Esophagus muscularis mucosa (tissue), 4 donors: ENCODE measurements around the gene HMOX1. TPM values are rescaled to one million over a fixed set of nuclear protein-coding genes. Genes with fewer than 3 reads are reported as not detected.

Source experiments
- DNase-seq: peaks from one replicate; pipeline ENCODE4 v3.0.0-alpha.2; 2017; ENCODE audit errors: extremely low spot score
- H3K27ac ChIP-seq, 4 donors: fragments of 200-600 bp; sonication (generic); replicated peaks in 1 of 4; 1 replicate in 3 of 4; 2 replicates in 1 of 4; pipeline ENCODE4 v1.5.1; 2016 to 2019; ENCODE audit warnings: mild to moderate bottlenecking in 1 of 4
- H3K27me3 ChIP-seq, 4 donors: fragments of 200-600 bp; sonication (generic); one replicate each; pipeline versions ENCODE4 v1.5.1 to v1.6.0; 2016 to 2019
- H3K36me3 ChIP-seq, 4 donors: fragments of 200-600 bp; sonication (generic); one replicate each; pipeline ENCODE4 v1.5.1; 2016 to 2019
- H3K4me1 ChIP-seq, 4 donors: fragments of 200-600 bp; sonication (generic); one replicate each; pipeline ENCODE4 v1.5.1; 2016 to 2019
- H3K4me3 ChIP-seq, 4 donors: fragments of 200-600 bp; sonication (generic); 1 replicate in 2 of 4; 2 replicates in 2 of 4; pipeline ENCODE4 v1.5.1; 2016 to 2019; ENCODE audit warnings: mild to moderate bottlenecking in 4 of 4, moderate library complexity in 1 of 4
- H3K9me3 ChIP-seq, 4 donors: fragments of 200-600 bp; sonication (generic); 1 replicate in 3 of 4; 2 replicates in 1 of 4; pipeline ENCODE4 v1.5.1; 2016 to 2019
- EP300 ChIP-seq: sonication (generic); formaldehyde crosslinking; IDR thresholded peaks from one replicate; pipeline ENCODE4 v1.6.1; 2017; ENCODE audit warnings: antibody characterized with exemption
- POLR2A ChIP-seq: fragments of 450-650 bp; IDR thresholded peaks from one replicate; pipeline ENCODE4 v1.6.1; 2017; ENCODE audit warnings: antibody characterized with exemption, moderate library complexity, mild to moderate bottlenecking, low read depth
- POLR2AphosphoS5 ChIP-seq, 2 donors: sonication (generic); formaldehyde crosslinking; IDR thresholded peaks; one replicate each; pipeline ENCODE4 v1.6.1; 2017; ENCODE audit warnings: antibody characterized with exemption in 2 of 2
- WGBS: methylation state at CpG from one replicate; pipeline ENCODE4 v1.1.5; 2018; 5-methylcytosine and 5-hydroxymethylcytosine counted together
- intact Hi-C: fragments of 100-400 bp; cut with DNase I; formaldehyde crosslinking; loops from one replicate; pipeline ENCODE4 v1.15.1; 2023
- total RNA-seq, 4 donors: library from RNA; depleted of rRNA; stranded (reverse); fragments of >200 nt; gene quantifications; one replicate each; pipeline versions ENCODE4 v1.1.0 to v1.2.1, GENCODE V29; 2016
- TF ChIP-seq, protein P1 (sequence below), 3 experiments: fragments of 200-600 bp in 2 of 3; fragments of 450-650 bp in 1 of 3; sonication (generic) in 2 of 3; IDR thresholded peaks; one replicate each; pipeline ENCODE4 v1.5.1; 2017 to 2019; ENCODE audit warnings: antibody characterized with exemption in 3 of 3, mild to moderate bottlenecking in 2 of 3, moderate library complexity in 1 of 3

HMOX1 gene
- total RNA-seq, 4 donors from 2014 or later = 8.7 to 603 (median 13.0) TPM

DNA sequence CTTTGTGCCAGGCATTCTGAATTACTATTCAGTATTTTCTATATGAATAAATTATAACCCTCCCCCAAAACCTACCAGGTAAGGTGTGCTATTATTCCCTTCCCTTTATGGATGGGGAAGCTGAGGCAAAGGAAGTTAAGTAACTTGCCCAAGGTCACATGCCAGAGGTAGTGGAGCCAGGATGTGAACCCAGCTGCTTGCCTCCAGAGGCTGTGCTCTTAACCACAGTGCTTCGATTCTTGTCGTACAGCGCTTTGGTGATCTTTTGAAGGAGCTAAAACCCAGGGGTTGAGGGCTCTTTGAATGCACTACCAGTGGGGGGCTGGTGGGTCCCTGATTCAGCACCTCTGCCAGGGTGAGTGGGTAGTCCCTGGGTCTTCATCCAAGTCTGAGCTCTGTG lies 37.8 kb downstream of the HMOX1 start:
- Histone ChIP-seq H3K27ac (no peak overlapping the region), H3K36me3 (peaks cover 54 to 100% (median 96%) of the 10 kb centered on the region in 4 donors), H3K9me3 (no peaks in the 10 kb centered on the region), H3K4me3 (no peak overlapping the region), H3K4me1 (no peaks in the 10 kb centered on the region), H3K27me3 (no peaks in the 10 kb centered on the region)
- no peak for DNase-seq
- intact Hi-C loops = loop anchor here (10.0 kb wide), 1 partner anchor 74 kb away; no protein-coding TSS in a partner anchor
- 100% methylated on average over 3 of the region's 3 CpGs for WGBS
- TF ChIP-seq POLR2AphosphoS5 (IDR thresholded peaks at IDR 0.05) = no peak
- no peak for TF ChIP-seq POLR2A
- TF ChIP-seq, protein P1, sequence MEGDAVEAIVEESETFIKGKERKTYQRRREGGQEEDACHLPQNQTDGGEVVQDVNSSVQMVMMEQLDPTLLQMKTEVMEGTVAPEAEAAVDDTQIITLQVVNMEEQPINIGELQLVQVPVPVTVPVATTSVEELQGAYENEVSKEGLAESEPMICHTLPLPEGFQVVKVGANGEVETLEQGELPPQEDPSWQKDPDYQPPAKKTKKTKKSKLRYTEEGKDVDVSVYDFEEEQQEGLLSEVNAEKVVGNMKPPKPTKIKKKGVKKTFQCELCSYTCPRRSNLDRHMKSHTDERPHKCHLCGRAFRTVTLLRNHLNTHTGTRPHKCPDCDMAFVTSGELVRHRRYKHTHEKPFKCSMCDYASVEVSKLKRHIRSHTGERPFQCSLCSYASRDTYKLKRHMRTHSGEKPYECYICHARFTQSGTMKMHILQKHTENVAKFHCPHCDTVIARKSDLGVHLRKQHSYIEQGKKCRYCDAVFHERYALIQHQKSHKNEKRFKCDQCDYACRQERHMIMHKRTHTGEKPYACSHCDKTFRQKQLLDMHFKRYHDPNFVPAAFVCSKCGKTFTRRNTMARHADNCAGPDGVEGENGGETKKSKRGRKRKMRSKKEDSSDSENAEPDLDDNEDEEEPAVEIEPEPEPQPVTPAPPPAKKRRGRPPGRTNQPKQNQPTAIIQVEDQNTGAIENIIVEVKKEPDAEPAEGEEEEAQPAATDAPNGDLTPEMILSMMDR (IDR thresholded peaks at IDR 0.05) = no peak
- TF ChIP-seq EP300 = no peak

DNA sequence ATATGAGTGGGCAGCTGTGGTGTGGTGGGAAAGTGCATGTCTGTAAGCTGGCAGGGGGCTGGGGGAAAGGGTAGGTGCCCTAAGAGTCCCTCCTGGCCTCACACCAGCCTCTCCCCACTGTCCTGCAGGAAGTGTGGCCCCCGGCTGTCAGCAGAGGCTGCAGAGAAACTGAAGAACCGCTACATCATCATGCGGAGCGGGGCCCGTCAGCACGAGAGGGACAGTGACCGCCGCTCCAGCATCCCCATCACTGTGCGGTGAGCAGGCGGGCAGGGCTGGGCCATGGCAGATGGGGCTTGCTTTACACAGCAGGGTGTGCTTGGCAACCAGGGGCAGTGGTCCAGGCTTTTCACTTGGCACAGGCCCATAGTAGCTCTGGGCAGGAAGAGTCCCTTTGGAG lies 38.9 kb downstream of the HMOX1 start:
- DNase-seq = no peak
- intact Hi-C loops = loop anchor here (10.0 kb wide), 2 partner anchors 75 to 705 kb away; no protein-coding TSS in a partner anchor
- H3K9me3 ChIP-seq = no peaks in the 10 kb centered on the region
- H3K4me3 ChIP-seq = no peak overlapping the region
- no peak overlapping the region for H3K27ac ChIP-seq
- no peaks in the 10 kb centered on the region for H3K27me3 ChIP-seq
- H3K36me3 ChIP-seq = peaks cover 54 to 100% (median 96%) of the 10 kb centered on the region in 4 donors
- no peaks in the 10 kb centered on the region for H3K4me1 ChIP-seq
- 92% methylated on average over 6 of the region's 10 CpGs for WGBS
- no peak for TF ChIP-seq EP300
- no peak for TF ChIP-seq POLR2A
- TF ChIP-seq, protein P1 (IDR thresholded peaks at IDR 0.05) = no peak
- no peak for TF ChIP-seq POLR2AphosphoS5 (IDR thresholded peaks at IDR 0.05)

DNA sequence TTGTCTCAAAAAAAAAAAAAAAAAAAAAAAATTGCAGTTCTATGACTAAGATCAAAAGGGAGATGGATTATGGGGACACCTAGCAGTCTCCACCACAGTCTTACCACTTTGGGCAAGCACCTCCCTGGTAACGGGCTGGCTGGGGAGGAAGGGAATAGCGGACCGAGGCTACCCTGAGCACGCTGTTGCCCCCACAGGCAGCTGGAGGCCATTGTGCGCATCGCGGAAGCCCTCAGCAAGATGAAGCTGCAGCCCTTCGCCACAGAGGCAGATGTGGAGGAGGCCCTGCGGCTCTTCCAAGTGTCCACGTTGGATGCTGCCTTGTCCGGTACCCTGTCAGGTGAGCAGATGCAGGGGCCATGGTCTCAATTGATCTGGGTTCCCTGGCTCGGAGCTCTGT lies 40.2 kb downstream of the HMOX1 start:
- peaks cover 46 to 92% (median 83%) of the 10 kb centered on the region in 4 donors for H3K36me3 ChIP-seq
- intact Hi-C loops = loop anchor here (10.0 kb wide), 1 partner anchor 704 kb away; no protein-coding TSS in a partner anchor
- TF ChIP-seq POLR2A (no peak), EP300 (no peak), POLR2AphosphoS5 (IDR thresholded peaks at IDR 0.05) (no peak)
- TF ChIP-seq, protein P1 (IDR thresholded peaks at IDR 0.05) = no peak

DNA sequence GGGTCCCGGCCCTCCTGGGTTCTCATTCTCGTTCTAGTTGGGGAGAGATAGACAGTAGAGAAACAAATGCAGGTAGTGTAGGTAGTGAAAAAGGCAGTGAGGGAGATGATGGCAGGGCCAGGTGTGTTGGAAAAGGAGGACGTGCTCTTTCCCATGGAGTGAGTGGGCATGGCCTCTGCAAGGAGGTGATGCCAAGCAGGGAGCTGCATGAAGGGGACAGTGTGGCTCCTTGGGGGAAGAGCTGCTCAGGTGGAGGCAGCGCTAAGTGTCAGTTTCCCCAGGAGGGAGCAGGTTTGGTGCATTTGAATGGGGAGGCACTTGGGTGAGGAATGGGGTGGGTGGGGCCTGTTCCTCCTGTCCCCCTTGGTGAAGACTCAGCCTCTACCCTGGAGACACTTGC lies 41.2 kb downstream of the HMOX1 start:
- Histone ChIP-seq H3K9me3 (no peaks in the 10 kb centered on the region), H3K36me3 (peaks cover 42 to 89% (median 73%) of the 10 kb centered on the region in 4 donors), H3K4me3 (no peak overlapping the region), H3K27ac (no peak overlapping the region), H3K27me3 (no peaks in the 10 kb centered on the region), H3K4me1 (no peaks in the 10 kb centered on the region)
- intact Hi-C loops = loop anchor here (10.0 kb wide), 1 partner anchor 703 kb away; no protein-coding TSS in a partner anchor
- no peak for DNase-seq
- WGBS = 94% methylated on average over 4 of the region's 4 CpGs
- TF ChIP-seq POLR2A (no peak), EP300 (no peak), POLR2AphosphoS5 (IDR thresholded peaks at IDR 0.05) (no peak)
- TF ChIP-seq, protein P1 (IDR thresholded peaks at IDR 0.05) = no peak

More for the DNA sequence above, 40.2 kb downstream of the HMOX1 start:
- no peak overlapping the region for H3K4me3 ChIP-seq
- H3K9me3 ChIP-seq = no peaks in the 10 kb centered on the region
- H3K27ac ChIP-seq = no peak overlapping the region
- no peak for DNase-seq
- H3K4me1 ChIP-seq = no peaks in the 10 kb centered on the region
- H3K27me3 ChIP-seq = no peaks in the 10 kb centered on the region
- whole genome bisulfite sequencing = 91% methylated on average over 11 of the region's 12 CpGs

DNA sequence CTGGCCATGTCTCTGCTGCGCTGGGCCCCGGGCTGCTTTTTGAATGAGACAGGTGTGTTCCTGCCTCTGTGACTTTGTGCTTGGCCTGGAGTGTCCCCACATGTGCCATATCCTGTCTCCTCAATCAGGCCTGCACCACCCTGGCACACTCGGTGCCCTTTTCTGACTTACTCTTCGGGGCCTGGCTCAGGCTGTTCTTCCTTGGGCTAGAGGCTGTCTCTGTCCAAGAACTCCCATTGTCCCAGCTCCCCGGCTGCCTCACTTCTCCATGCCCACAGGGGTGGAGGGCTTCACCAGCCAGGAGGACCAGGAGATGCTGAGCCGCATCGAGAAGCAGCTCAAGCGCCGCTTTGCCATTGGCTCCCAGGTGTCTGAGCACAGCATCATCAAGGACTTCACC lies 42.0 kb downstream of the HMOX1 start:
- intact Hi-C loops = loop anchor here (10.0 kb wide), 1 partner anchor 702 kb away; no protein-coding TSS in a partner anchor
- Histone ChIP-seq H3K9me3 (no peaks in the 10 kb centered on the region), H3K27ac (no peak overlapping the region), H3K36me3 (peaks cover 34 to 81% (median 65%) of the 10 kb centered on the region in 4 donors), H3K4me3 (no peak overlapping the region), H3K27me3 (no peaks in the 10 kb centered on the region), H3K4me1 (no peaks in the 10 kb centered on the region)
- DNase-seq = no peak
- no peak for TF ChIP-seq POLR2A
- no peak for TF ChIP-seq EP300
- TF ChIP-seq POLR2AphosphoS5 (IDR thresholded peaks at IDR 0.05) = no peak
- TF ChIP-seq, protein P1 (IDR thresholded peaks at IDR 0.05) = no peak
- WGBS = 98% methylated on average over 5 of the region's 9 CpGs
